Measurements from ENCODE around the gene ASTN1. TPM values are rescaled to one million over a fixed set of nuclear protein-coding genes. Genes with fewer than 3 reads are reported as not detected.

The ASTN1 gene
- total RNA-seq, 4 donors from 2014 or later = 0.93 to 2.9 (median 2.3) TPM

GRCh38 chr1:177023726-177024125 is 140.8 kb downstream of the ASTN1 start:
- WGBS, 2 donors (ENCODE audit: low coverage in 1 of 2) = 100% methylated on average over 1 of the region's 3 CpGs; no CpG with 5 or more reads in 1 of the 2 donors
- H3K27me3 ChIP-seq = no peaks in the 10 kb centered on the region
- no peak overlapping the region for H3K27ac ChIP-seq
- no peaks in the 10 kb centered on the region for H3K9me3 ChIP-seq
- no peaks in the 10 kb centered on the region for H3K4me1 ChIP-seq
- TF ChIP-seq POLR2AphosphoS5 (IDR thresholded peaks at IDR 0.05) (no peak), CTCF (IDR thresholded peaks at IDR 0.05) (no peak), POLR2A (IDR thresholded peaks at IDR 0.05) (no peak), EP300 (IDR thresholded peaks at IDR 0.05) (no peak)
- H3K36me3 ChIP-seq = no peaks in the 10 kb centered on the region
- no peak for ATAC-seq
- H3K4me3 ChIP-seq = no peak overlapping the region

- Histone ChIP-seq H3K4me3 (no peak overlapping the region), H3K9me3 (no peaks in the 10 kb centered on the region), H3K27me3 (no peaks in the 10 kb centered on the region), H3K36me3 (no peaks in the 10 kb centered on the region), H3K4me1 (no peaks in the 10 kb centered on the region), H3K27ac (no peak overlapping the region)
- 60% methylated on average over 1 of the region's 14 CpGs; no CpG with 5 or more reads in 1 of the 2 donors for WGBS, 2 donors (ENCODE audit: low coverage in 1 of 2)
- ATAC-seq = no peak
- TF ChIP-seq EP300 (IDR thresholded peaks at IDR 0.05) (no peak), POLR2A (IDR thresholded peaks at IDR 0.05) (no peak), CTCF (IDR thresholded peaks at IDR 0.05) (no peak), POLR2AphosphoS5 (IDR thresholded peaks at IDR 0.05) (no peak)
These were observed 141.3 kb downstream of the ASTN1 start for GRCh38 chr1:177023249-177023648.

- WGBS, 2 donors (ENCODE audit: low coverage in 1 of 2) = 82 to 85% methylated on average over 2 of the region's 2 CpGs
These were observed 142.8 kb downstream of the ASTN1 start for GRCh38 chr1:177021687-177022086.

GRCh38 chr1:177020851-177021589 is 143.5 kb downstream of the ASTN1 start:
- WGBS, 2 donors (ENCODE audit: low coverage in 1 of 2) = 29% methylated on average over 3 of the region's 3 CpGs; no CpG with 5 or more reads in 1 of the 2 donors
- TF ChIP-seq POLR2AphosphoS5 (IDR thresholded peaks at IDR 0.05) (no peak), POLR2A (IDR thresholded peaks at IDR 0.05) (no peak), CTCF (IDR thresholded peaks at IDR 0.05) (no peak), EP300 (IDR thresholded peaks at IDR 0.05) (no peak)
- Histone ChIP-seq H3K27ac (no peak overlapping the region), H3K9me3 (no peaks in the 10 kb centered on the region), H3K36me3 (no peaks in the 10 kb centered on the region), H3K4me1 (no peaks in the 10 kb centered on the region), H3K4me3 (no peak overlapping the region), H3K27me3 (no peaks in the 10 kb centered on the region)
- ATAC-seq = no peak

More at GRCh38 chr1:177021687-177022086, 142.8 kb downstream of the ASTN1 start:
- H3K4me1 ChIP-seq = no peaks in the 10 kb centered on the region
- H3K27ac ChIP-seq = no peak overlapping the region
- no peak for TF ChIP-seq EP300 (IDR thresholded peaks at IDR 0.05)
- ATAC-seq = no peak
- no peaks in the 10 kb centered on the region for H3K27me3 ChIP-seq
- H3K4me3 ChIP-seq = no peak overlapping the region
- no peaks in the 10 kb centered on the region for H3K36me3 ChIP-seq
- no peaks in the 10 kb centered on the region for H3K9me3 ChIP-seq

GRCh38 chr1:177017287-177017852 is 147.1 kb downstream of the ASTN1 start:
- no peak for TF ChIP-seq EP300 (IDR thresholded peaks at IDR 0.05)
- TF ChIP-seq CTCF (IDR thresholded peaks at IDR 0.05) = no peak
- no peak for TF ChIP-seq POLR2AphosphoS5 (IDR thresholded peaks at IDR 0.05)
- TF ChIP-seq POLR2A (IDR thresholded peaks at IDR 0.05) = no peak
- no peaks in the 10 kb centered on the region for H3K9me3 ChIP-seq
- H3K4me1 ChIP-seq = no peaks in the 10 kb centered on the region
- no peak overlapping the region for H3K27ac ChIP-seq
- WGBS, 2 donors (ENCODE audit: low coverage in 1 of 2) = 73 to 84% methylated on average over 3 to 11 of the region's 12 CpGs
- ATAC-seq = no peak
- H3K4me3 ChIP-seq = no peak overlapping the region
- H3K27me3 ChIP-seq = no peaks in the 10 kb centered on the region
- H3K36me3 ChIP-seq = no peaks in the 10 kb centered on the region

Data from gastroesophageal sphincter (tissue), 4 donors.